Jurkat, Clone E6-1 (cell line): ENCODE results near the gene TPSAB1.

Source experiments
- DNase-seq: peaks from one replicate; pipeline ENCODE4 v3.0.0-alpha.2; 2011; ENCODE audit warnings: low read depth, low spot score
- H3K4me3 ChIP-seq: 2 replicates; pipeline ENCODE4 v1.5.1; 2011; ENCODE audit warnings: mild to moderate bottlenecking, low read length, control low read depth, moderate library complexity

The TPSAB1 gene

GRCh38 chr16:1277617-1278282 lies 37.2 kb downstream of the TPSAB1 start:
- DNase-seq: no peak
- no peak overlapping the region for H3K4me3 ChIP-seq

DNA sequence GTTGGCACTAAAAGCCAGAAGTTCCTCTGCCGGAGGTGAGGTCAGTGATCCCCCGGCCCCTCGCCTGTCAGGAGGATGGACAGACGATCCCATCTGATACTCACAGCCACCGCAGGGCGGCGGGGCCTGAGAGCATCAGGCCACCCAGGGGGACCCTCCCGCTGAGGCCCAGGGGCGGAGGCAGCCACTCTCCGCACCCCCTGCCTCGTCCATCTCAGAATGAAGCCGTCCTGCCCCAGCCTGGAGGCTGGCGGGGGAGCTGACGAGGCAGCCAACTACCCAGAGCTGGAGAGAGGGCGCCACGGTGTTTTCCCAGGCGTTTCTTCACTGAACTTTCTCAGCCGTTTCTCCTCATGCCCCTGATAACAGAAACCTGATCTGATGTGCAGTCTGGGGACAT lies 38.0 kb downstream of the TPSAB1 start:
- DNase-seq: no peak
- no peak overlapping the region for H3K4me3 ChIP-seq

GRCh38 chr16:1279081-1279944 lies 38.8 kb downstream of the TPSAB1 start:
- DNase-seq: no peak
- H3K4me3 ChIP-seq: no peak overlapping the region

DNA sequence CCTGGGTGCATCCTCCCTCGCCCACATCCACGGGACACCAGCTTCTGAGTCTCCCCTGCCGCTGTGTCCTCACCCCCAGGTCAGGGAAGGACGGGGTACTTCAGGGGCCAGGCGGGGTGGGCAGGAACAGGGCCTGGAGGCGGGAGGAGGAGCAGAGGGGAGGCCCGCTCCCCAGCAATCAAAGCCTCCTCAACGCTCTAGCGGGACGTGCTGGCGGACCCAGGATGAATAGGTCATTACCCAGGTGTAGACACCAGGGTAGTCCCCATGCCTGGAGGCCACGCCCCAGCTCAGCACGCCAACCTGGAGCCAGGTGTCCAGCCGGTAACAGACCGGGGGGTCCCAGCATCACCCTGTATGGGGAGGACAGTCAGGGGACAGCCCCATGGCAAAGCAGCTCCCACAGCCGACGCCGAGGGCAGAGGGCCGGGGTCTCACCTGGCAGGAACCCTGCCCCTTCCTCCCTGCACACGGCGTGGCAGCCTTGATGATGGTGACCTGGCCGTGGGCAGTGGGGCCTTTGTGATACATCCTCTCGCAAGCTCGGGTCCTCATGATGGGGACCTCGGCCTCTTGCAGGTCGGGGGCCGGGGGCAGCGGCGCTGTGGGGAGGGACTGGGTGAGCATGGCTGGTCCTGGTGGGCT lies 39.6 kb downstream of the TPSAB1 start:
- DNase-seq: no peak

DNA sequence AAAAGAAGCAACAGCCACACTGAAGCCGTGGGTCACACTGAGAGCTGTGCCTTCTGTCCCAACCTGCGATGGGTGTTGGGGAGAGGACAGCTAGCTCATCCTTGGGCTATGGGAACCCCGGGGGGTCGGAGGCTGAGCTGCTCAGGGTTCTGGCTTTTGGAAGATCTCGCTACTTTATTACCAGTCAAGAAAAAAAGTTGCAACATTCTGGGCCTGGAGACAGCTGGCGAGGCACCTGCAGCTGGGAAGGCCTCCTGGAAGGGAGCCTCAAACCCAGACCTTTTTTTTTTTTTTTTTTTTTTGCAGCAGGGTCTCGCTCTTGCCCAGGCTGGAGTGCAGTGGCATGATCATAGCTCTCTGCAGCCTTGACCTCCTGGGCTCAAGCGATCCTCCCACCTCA lies 40.3 kb downstream of the TPSAB1 start:
- no peak overlapping the region for H3K4me3 ChIP-seq
- DNase-seq: no peak

More for the DNA sequence above, 39.6 kb downstream of the TPSAB1 start:
- no peak overlapping the region for H3K4me3 ChIP-seq

GRCh38 chr16:1281517-1281916 lies 41.0 kb downstream of the TPSAB1 start:
- no peak overlapping the region for H3K4me3 ChIP-seq
- no peak for DNase-seq

GRCh38 chr16:1282324-1282973 lies 41.9 kb downstream of the TPSAB1 start:
- no peak overlapping the region for H3K4me3 ChIP-seq
- no peak for DNase-seq

DNA sequence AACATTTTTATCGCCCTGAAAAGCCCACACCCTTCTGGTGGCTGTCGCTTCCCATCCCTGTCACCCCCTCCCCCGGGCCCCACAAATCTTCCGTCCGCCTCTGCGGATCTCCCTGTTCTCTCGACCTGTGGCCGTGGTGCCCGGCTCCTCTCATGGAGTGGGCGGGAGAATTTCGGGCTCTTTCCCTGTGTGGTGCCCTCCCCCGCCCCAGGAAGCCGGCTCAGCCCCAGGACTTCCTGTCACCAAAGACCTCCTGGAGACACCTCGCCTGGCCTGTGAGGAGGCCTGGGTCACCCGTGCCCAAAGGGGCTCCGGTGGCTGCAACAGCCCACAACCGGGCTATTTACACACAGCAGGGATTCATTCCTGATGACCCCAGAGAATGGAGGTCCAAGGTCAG lies 42.8 kb downstream of the TPSAB1 start:
- no peak for DNase-seq
- no peak overlapping the region for H3K4me3 ChIP-seq

DNA sequence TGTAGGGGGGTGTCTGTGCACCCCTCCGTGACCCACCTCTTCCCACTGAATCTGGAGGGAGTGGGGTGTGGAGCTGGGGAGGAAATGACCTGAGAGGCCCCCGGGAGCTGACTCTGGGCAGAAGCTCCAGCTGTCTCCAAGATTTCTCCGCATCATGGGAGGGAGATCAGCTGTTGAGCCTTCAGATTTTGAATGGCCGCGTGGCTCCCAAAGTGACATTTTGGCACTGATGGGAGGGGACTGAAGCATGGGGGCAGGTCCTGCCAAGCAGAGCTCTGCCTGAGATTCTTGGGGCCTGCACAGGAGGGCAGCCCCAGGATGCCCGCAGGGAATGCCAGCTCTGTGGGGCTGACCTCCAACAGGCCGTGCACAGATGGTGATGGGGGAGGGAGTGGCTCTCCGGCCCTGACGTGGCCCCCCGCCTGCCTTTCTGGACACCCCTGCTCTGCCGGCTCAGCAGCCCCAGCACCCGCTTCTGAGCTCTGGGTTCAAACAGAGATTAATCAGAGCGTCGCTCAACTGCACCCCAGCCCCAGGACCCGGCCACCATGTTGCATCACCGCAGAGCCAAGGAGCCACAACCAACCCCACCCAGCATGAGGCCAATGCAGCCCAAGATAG lies 43.6 kb downstream of the TPSAB1 start:
- DNase-seq: no peak

DNA sequence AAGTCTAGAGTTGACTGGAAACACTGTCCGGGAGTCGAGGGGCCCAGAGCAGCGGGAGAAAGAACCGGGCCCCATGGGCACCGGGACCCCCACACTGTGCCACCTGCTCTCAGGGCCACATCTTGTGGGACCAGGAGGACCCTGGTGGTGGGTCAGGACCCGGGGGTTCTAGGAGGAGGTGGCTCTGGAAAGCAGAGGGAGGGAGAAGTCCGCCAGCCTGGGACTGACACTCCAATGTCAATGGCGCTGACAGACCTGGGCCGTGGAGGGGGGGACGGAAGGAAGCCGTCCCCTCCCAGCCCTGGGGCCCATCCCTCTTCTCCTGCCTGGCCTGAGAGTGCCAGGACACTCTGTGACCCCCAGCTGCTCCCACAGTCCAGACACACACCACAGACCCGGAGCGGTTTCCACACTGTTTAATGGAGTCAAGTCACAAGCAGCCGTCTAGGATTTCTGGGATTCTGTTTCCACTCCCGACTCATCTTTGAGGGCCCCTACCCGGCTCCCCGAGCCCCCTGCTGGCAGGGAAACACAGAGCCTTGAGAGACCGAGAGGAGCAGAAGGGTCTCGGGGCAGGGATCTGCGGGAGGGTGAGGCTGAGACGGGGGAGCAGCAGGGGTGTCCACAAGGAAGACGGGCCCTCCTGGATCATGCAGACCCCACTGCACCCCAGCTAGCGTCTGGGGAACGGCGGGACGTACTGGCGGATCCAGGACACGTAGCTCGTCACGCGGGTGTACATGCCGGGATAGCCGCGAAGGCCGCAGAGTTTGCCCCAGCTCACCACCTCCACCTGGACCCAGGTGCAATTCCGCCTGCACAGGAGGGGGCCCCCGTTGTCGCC lies 45.4 kb downstream of the TPSAB1 start:
- DNase-seq: no peak
- H3K4me3 ChIP-seq: no peak overlapping the region

More for the DNA sequence above, 43.6 kb downstream of the TPSAB1 start:
- H3K4me3 ChIP-seq: no peak overlapping the region

DNA sequence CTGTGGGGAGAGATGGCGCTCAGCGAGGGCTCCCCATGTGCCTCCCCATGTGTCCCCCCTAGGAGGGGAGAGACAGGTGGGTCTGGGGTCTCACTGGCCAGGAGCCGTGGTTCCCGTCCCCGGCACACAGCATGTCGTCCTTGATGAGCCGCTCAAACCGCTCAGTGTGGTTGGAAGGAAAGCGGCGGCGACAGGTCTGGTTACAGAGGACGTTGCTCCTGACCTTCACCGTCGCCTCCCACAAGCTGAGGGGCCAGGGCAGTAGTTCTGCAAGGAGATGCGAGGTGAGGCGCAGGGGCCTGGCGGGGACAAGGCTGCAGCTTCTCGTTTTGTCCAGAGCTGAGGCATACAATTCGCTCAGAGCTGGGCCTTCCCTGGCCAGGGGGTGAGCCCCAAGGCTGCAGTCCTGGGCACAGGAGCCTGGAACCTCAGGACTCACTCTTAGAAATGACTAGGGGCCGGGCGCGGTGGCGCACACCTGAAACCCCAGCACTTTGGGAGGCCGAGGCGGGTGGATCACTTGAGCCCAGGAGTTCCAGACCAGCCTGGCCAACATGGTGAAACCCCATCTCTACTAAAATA lies 46.1 kb downstream of the TPSAB1 start:
- H3K4me3 ChIP-seq: no peak overlapping the region
- DNase-seq: no peak

GRCh38 chr16:1287982-1288670 lies 47.6 kb downstream of the TPSAB1 start:
- no peak for DNase-seq
- H3K4me3 ChIP-seq: no peak overlapping the region

DNA sequence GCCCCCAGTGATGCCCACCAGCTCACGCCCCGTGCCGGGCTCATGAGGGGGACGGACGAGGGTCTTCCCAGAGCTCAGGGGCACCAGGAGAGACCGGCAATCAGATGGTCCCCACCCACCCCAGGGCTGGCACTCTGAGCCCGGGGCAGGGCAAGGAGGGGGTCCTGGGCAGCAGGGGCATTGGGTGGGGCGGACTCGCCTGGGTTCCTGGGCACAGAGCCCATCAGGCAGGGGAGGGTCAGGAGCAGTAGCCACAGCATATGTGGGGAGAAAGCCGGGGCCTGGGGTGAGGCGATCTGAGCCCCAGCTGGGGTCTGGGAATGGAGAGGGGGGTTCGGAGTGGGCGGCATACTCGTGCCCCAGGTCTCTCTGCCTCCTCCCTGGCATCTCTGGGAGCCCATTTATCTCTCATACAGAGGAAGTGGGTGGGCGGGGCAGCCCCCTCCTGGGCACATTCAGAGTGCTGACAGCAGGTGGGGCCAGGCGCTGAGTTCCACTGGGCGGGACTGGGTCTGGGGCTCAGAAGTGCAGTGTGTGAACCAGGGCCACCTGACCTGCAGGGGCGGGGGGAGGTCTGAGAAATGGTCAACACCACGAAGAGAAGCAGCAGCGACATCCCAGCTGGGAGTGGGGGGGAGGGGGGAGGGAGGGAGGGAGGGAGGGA lies 48.4 kb downstream of the TPSAB1 start:
- no peak overlapping the region for H3K4me3 ChIP-seq
- no peak for DNase-seq

- DNase-seq: no peak
- H3K4me3 ChIP-seq: no peak overlapping the region
These were observed 49.0 kb downstream of the TPSAB1 start for GRCh38 chr16:1289477-1289866.

- DNase-seq: no peak
- no peak overlapping the region for H3K4me3 ChIP-seq
These were observed 49.6 kb downstream of the TPSAB1 start for GRCh38 chr16:1290063-1290501.

DNA sequence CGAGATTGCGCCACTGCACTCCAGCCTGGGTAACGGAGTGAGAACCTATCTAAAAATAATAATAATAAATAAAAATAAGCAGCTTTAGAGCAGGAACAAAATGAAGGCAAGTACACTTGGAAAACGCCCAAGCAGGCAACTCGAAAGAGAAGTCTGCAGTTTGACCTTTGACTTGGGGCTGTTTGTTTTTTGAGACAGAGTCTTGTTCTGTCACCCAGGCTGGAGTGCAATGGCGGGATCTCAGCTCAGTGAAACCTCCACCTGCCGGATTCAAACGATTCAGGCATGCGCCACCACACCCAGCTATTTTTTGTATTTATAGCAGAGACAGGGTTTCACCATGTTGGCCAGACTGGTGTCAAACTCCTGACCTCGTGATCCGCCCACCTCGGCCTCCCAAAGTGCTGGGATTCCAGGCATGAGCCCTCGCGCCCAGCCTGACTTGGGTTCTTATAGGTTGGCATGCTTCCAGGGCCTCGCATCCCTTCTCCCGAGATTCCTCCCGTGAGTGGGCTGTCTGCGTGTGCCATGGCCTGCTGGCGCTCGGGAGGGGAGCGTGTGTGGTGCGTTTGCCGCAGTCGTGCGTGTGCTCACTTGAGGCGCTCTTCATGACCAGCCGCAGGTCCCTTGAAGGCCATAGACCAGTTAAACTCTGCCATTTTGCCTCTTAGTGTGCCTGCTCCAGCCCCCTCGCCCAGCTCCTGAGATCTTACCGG lies 50.5 kb downstream of the TPSAB1 start:
- no peak for DNase-seq
- no peak overlapping the region for H3K4me3 ChIP-seq
